Suppressor macrophage (primary cell): Measurements from ENCODE around the gene LDLRAD4.
"Not testable (repeated sequence)": the region's sequence is repeated elsewhere in the genome, so short reads cannot be mapped to it uniquely, and the experiment has no call there.

ENCODE experiments used
- DNase-seq, 4 experiments: peaks; one replicate each; pipeline ENCODE4 v3.0.0-alpha.2; 2020 to 2022

LDLRAD4 gene

DNA sequence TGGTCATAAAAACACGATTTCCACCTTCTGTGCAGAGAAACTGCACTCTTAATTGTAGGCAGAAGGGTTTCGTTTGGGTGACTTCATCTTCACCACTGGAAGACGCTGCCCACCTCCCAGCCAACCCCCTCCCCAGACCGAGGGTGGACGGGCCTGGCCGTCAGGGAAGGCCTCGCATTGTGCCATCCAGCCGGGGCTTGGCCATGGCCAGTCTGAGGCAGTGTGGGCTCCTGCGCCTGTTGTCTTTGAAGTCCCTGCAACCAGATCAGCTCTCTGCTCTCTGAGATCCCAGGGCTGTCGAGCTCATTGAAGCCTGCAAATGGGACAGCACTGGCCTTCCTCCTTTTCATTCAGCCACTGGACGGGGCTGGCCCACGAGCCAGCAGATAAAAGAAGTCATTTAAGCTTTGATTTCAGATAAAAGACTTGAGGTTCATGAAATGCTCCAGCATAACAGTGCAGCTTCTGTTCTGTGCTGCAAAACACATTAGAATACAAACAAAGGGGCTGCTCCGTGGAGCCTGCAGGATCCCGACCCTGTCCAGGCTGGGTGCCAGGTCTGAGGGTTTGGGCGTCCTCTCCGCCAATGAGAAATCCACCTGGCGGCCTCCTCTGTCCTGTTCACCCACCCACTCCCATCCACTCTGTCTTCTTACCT lies 253.5 kb downstream of the LDLRAD4 start:
- DNase-seq: peak; percentile 56 to 82 (median 74)

DNA sequence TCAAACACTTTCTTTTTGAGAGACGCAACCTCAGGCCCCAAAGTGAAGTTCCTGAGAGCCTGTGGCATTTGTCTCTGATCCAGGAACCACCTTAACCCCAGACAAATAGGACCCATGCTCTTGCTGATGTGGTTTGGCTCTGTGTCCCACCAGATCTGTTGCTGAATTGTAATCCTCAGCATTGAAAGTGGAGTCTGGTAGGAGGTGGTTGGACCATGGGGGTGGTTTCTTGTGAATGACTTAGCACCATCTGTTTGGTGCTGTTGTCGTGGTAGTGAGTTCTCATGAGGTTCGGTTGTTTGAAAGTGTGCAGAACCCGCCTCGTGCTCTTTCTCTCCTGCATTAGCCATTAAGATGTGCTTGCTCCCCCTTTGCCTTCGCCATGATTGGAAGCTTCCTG lies 255.2 kb downstream of the LDLRAD4 start:
- no peak for DNase-seq

DNA sequence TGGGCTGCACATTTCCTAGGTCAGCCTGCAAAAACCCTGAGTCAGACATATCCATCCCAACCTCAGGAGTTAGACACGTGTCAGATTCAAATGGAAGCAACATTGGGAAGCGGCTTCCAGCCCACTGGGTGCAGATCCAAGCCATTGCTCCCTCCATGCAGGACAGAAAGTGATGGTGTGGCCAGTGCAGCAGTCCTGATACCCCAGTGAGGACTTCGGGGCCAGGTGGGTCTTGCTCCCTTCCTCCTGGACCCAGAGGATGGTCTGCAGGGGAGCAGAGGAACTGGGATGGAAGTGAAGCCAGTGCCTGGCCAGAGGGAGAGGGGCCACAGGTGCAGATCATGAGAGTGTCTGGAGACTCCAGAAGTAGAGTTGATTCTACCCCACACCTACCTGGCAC lies 255.8 kb downstream of the LDLRAD4 start:
- DNase-seq: no peak

GRCh38 chr18:13474907-13475545 lies 256.5 kb downstream of the LDLRAD4 start:
- peak; percentile 57 to 79 (median 70) for DNase-seq

DNA sequence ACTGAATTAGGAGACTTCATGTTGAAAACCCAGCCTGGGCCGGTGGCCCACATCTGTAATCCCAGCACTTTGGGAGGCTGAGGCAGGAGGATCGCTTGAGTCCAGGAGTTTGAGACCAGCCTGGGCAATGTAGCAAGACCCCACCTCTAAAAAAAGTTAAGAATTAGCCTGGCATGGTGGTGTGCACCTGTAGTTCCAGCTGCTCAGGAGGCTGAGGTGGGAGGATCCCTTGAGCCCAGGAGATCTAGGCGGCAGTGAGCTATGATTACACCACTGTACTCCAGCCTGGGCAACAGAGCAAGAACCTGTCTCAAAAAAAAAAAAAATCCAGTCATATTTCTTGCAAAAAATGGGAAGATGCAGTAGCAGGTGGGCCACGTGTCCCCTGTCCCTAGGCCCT lies 257.8 kb downstream of the LDLRAD4 start:
- DNase-seq: not testable (repeated sequence)

DNA sequence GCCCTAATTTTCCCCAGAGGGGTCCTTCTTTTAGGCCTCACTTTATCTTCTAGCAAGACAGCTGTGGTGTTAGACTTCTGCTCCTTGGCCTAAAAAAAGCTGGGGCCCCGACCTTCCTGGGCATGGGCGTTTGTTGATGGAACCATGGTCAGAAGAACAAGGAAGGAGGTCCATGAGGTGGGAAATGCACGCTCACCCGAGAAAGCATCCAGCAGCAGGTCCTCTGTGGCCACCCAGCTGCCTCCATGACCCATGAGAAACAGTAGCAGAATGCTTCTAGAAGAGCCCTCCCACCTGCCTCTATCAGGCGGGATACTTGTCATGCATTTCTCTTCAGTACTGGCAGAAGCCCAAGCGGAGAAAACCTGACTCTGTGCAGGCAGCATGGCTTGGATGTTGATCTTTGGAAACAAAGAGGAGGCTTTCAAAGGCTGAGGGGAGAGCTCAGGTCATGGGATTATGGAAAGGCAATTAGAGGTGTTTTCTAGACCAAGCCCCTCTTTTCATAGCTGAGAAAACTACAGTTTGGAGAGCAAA lies 258.7 kb downstream of the LDLRAD4 start:
- no peak for DNase-seq

DNA sequence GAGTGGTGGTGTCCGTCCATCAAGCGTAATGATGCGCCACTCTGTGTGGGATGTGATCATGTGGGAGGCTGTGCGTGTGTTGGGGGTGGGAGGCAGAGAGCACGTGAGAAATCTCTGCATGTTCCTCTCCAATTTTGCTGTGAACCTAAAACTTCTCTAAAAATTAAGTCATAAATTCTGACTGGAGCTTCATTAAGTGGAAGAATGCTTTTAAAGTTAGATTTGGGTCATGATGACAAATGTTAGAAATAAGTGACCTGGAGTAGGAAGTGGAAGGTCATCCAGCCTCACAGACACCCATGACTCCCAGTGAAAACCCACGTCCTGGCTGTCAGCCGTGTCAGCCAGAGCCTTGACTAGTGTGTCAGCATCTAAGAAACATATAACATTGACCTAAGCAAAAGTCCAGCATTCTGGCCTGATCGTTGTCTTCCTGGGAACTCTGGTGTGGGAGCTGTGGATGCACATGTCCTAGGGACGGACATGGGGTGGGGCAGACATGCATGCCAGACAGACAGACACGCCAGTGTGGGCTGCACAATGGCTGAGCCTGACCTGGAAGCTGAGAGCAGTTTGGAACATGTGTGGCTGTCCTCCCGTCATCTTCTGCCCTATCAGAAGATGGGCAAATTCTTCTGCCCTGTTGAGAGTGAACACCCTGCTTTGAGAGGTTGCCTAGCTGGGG lies 262.2 kb downstream of the LDLRAD4 start:
- DNase-seq: peak; percentile 81 to 94 (median 82)

GRCh38 chr18:13481331-13481730 lies 262.8 kb downstream of the LDLRAD4 start:
- DNase-seq: no peak

DNA sequence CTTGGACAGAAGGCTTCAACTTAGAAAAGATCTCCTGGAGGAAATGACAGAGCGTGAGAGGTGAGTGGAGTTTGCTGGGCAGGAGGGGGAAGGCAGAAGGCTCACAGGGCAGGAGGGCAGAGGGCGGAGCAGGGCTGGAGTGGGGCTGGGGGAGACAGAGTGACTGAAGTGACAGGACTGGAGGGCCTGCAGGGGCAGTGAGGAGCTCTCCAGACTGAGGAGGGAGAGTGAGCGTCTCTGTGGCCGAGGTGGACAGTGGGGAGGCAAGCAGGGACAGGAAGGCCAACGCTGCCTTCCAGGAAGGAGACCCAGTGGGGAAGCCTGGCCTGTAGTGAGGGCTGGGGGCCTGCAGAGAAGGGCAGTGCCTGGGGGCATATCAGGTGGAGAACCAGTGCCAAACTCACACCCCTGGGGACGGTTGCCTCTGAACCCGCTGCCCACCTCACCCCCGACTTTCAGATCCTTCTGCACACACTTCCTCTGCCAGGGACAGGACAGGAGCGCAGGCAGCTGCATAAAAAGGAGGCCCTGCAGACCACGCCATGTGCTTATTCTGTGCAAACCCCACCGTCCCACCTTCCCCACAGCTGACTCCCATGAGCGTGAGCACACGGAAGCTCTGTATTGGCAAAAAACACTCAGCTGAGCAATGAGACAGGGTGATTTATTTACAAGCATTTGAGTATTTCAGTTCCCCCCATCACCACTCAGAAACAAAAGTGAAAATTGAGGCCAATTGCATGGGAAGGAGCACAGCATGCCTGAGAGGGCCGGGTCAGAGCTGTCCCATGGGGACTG lies 263.5 kb downstream of the LDLRAD4 start:
- peak in 3 of 4 experiments; percentile 45 to 46 (median 45) for DNase-seq

GRCh38 chr18:13482618-13482945 lies 264.0 kb downstream of the LDLRAD4 start:
- DNase-seq: no peak

DNA sequence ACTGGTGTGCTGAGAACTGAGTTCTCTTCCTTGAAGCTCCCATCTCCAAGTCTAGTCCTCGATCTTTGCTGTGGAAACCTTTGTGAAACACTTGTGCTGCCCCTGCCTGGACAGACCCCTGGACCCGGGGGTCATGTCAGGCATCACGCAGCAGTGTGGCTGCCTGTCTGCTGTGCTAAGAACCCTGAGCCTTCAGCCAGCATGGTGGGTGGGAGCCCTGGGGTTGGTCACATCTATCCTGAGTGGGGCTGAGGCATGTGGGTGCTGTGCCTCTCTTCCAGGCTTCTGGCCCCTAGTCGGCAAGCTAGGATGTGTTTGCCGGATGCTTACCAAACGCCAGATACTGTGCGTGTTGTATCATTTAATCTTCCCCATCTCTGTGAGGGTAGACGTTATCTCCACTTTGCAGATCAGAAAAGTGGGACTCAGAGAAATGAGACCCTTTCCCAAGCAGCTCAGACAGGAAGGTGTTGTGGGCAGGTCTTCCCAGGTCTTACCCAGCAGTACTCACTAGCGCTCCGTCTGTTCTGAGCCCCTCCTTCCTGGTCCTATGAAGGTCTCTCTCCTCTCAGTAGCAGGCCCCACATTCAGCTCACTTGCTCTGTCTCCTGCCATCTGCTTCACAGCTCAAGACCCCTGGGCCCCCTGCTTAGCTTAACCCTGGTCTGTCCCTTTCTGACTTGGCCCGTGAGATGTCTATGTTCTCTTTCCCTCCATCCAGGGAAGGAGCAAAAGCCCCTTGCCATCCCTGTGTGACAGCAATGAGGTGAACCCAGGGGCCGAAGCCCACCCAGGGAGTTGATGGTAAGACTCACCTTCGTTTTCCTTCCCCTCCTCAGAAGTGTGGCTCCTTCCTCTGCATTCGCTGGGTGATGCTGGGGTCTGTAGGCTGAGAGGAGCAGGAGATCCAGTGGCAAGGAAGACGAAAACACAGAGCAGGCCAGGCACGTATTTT lies 265.0 kb downstream of the LDLRAD4 start:
- no peak for DNase-seq

- no peak for DNase-seq
Observed at GRCh38 chr18:13485182-13485581, 266.6 kb downstream of the LDLRAD4 start.

DNA sequence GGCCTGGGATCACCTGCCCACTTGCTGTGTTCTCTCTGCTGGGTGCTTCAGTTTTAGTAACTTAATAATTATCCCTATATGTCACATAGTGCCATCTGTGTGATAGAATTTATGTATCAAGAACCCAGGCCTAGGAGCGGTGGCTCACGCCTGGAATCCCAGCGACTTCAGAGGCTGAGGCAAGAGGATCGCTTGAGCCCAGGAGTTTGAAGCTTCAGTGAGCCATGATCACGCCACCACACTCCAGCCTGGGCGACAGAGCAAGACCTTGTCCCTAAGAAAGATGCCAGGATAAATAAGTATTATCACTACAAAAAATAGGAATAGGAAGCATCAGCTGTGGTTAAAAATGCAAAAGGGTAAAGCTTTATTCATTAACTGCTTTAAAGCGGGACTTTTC lies 267.0 kb downstream of the LDLRAD4 start:
- DNase-seq: no peak

GRCh38 chr18:13486284-13486683 lies 267.7 kb downstream of the LDLRAD4 start:
- no peak for DNase-seq

DNA sequence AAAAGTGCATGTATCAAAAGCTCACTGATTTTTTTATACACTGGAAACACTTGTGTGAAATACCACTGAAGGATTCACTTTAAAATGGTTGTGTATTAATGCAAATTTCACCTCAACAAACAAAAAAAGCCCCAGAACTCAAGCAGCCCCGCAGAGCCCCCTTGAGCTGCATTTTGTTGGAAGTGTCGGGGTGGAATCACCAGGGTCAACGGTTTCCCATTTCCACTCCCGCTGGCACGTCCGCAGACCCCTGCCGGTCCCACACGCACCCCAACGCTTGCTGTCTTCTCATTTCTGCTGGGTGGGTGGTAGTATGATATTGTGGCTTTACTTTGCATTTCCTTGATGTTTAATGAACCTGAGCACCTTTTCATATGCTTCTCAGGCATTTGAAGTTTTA lies 268.1 kb downstream of the LDLRAD4 start:
- DNase-seq: no peak

DNA sequence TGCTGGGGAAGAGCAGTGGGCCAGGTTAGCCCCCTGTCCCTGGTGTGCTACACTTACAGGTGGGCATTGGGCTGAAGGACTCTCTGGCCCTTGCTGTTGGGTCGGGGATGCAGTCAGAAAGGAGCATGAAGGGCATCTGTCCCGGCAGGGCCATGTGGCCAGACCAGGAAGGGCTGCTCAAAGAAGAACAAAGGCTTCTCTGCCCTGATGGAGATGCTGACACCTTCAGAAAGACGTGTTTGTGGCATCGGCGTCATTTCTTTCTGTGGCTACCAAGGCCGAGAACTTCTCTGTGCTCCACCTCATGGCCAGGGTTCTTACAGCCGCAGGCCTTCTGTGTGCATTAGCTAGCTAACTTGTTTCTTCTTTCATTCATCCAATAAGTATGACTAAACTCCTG lies 268.7 kb downstream of the LDLRAD4 start:
- no peak for DNase-seq

- DNase-seq: no peak
Observed at GRCh38 chr18:13488281-13488929, 269.8 kb downstream of the LDLRAD4 start.

GRCh38 chr18:13489303-13489702 lies 270.7 kb downstream of the LDLRAD4 start:
- not testable (repeated sequence) for DNase-seq

DNA sequence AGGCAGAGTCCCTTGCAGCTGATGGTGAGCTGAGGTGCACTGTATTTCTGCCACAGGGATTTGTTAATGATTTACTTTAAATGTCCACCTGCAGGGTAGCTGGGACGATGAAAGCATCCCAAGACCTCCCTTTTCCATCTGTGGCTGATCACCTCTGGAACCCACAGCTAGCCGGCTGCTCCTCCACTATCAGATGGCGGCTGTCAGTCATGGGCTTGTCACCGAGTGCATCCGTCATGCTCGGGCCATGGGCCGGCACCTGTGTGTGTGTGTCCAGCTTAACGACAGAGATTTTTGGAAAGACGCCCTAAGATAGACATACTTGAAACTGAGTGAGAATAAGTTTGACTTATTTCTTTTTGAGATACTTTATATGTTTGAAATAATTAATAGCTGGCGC lies 272.6 kb downstream of the LDLRAD4 start:
- no peak for DNase-seq

DNA sequence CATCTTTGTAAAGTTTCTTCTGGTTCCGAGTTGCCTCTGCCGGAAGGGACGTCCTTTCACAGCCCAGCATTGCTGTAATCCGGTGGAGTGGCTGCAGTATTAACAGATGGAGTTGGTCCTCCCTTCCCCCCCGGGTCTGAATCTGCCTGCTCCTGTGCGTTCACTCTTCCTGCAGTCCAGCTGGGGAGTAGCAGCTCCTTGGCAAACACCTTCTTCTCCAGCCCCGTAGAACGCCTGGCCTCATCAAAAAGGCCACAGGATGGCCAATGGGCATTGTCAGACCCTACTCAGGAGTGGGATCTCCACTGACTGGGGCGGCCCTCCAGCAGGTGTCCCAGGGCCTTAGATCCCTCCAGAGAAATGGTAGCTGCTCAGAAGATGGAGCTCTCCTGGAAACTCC lies 273.8 kb downstream of the LDLRAD4 start:
- DNase-seq: no peak

- DNase-seq: peak in 3 of 4 experiments; percentile 23 to 35 (median 35)
Observed at GRCh38 chr18:13493079-13493478, 274.5 kb downstream of the LDLRAD4 start.
